Cardiac muscle cell (in vitro differentiated cells and primary cell): ENCODE measurements around the gene TMSB10. TPM values are rescaled to one million over a fixed set of nuclear protein-coding genes. Genes with fewer than 3 reads are reported as not detected.

ENCODE experiments used
- DNase-seq, 2 donors: peaks; one replicate each; pipeline versions ENCODE4 v3.0.0 to v3.0.0-alpha.2; 2010 to 2017; ENCODE audit warnings: low read depth in 1 of 2, low spot score in 1 of 2
- H3K27ac ChIP-seq: fragments of 200-600 bp; sonication (generic); 2 replicates; pipeline ENCODE4 v1.5.1; 2016
- H3K27me3 ChIP-seq: fragments of 200-600 bp; sonication (generic); 2 replicates; pipeline ENCODE4 v1.6.0; 2016; ENCODE audit warnings: control low read depth
- H3K36me3 ChIP-seq: fragments of 200-600 bp; sonication (generic); 2 replicates; pipeline ENCODE4 v1.5.1; 2016; ENCODE audit warnings: control low read depth
- H3K4me1 ChIP-seq: fragments of 200-600 bp; sonication (generic); 2 replicates; pipeline ENCODE4 v1.8.1; 2017; ENCODE audit warnings: low read depth, mild to moderate bottlenecking, mixed run types
- H3K4me3 ChIP-seq: fragments of 200-600 bp; sonication (generic); 2 replicates; pipeline ENCODE4 v1.5.1; 2016; ENCODE audit warnings: mild to moderate bottlenecking
- H3K9me3 ChIP-seq: fragments of 200-600 bp; sonication (generic); 2 replicates; pipeline ENCODE4 v1.5.1; 2017; ENCODE audit warnings: low read depth, mild to moderate bottlenecking, control low read depth
- polyA plus RNA-seq: library from polyadenylated mRNA; unstranded; fragments of >200 nt; fragmentation: Nextera tagmentation; extraction: Ambion mirVana; gene quantifications from 2 replicates; pipeline ENCODE4 v1.2.1, GENCODE V29; 2016
- total RNA-seq: library from RNA; depleted of rRNA; stranded (reverse); fragments of >200 nt; gene quantifications from 2 replicates; pipeline ENCODE4 v1.2.3, GENCODE V29; 2016
- TF ChIP-seq, protein P1 (sequence below): IDR thresholded peaks from 2 replicates; pipeline ENCODE4 v1.5.1; 2012; ENCODE audit warnings: low read depth, mild to moderate bottlenecking, low read length

TMSB10 gene
- total and polyA plus RNA-seq, 2 experiments from 2014 or later = 1,175 to 1,740 TPM

DNA sequence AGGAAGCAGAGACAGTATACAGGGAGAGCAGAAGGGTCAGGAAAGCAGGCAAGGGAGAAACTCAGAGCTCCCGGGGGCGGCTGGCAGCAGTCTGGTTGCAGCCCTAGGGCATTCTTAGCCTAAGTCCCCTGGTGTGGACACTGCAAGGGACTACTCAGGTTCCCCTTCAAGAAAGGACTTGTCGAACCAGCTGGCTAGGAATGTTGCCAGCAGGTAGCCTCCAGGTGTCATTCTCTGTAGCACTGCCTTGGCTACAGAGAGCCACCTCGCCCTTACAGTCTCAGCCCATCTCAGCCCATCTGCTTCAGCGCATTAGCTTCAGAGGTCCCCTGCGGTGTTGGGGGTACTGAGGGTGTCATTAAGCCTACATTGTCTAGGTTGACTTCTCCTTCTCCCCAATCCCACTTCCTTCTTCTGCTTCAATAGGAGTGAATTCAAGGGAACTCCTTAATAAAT is 11.3 kb upstream of the TMSB10 start:
- no peaks in the 10 kb centered on the region for H3K36me3 ChIP-seq
- H3K9me3 ChIP-seq = no peaks in the 10 kb centered on the region
- H3K4me3 ChIP-seq = no peak overlapping the region
- TF ChIP-seq, protein P1, sequence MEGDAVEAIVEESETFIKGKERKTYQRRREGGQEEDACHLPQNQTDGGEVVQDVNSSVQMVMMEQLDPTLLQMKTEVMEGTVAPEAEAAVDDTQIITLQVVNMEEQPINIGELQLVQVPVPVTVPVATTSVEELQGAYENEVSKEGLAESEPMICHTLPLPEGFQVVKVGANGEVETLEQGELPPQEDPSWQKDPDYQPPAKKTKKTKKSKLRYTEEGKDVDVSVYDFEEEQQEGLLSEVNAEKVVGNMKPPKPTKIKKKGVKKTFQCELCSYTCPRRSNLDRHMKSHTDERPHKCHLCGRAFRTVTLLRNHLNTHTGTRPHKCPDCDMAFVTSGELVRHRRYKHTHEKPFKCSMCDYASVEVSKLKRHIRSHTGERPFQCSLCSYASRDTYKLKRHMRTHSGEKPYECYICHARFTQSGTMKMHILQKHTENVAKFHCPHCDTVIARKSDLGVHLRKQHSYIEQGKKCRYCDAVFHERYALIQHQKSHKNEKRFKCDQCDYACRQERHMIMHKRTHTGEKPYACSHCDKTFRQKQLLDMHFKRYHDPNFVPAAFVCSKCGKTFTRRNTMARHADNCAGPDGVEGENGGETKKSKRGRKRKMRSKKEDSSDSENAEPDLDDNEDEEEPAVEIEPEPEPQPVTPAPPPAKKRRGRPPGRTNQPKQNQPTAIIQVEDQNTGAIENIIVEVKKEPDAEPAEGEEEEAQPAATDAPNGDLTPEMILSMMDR = no peak
- no peak overlapping the region for H3K27ac ChIP-seq
- no peaks in the 10 kb centered on the region for H3K4me1 ChIP-seq
- H3K27me3 ChIP-seq = no peaks in the 10 kb centered on the region
- no peak for DNase-seq

DNA sequence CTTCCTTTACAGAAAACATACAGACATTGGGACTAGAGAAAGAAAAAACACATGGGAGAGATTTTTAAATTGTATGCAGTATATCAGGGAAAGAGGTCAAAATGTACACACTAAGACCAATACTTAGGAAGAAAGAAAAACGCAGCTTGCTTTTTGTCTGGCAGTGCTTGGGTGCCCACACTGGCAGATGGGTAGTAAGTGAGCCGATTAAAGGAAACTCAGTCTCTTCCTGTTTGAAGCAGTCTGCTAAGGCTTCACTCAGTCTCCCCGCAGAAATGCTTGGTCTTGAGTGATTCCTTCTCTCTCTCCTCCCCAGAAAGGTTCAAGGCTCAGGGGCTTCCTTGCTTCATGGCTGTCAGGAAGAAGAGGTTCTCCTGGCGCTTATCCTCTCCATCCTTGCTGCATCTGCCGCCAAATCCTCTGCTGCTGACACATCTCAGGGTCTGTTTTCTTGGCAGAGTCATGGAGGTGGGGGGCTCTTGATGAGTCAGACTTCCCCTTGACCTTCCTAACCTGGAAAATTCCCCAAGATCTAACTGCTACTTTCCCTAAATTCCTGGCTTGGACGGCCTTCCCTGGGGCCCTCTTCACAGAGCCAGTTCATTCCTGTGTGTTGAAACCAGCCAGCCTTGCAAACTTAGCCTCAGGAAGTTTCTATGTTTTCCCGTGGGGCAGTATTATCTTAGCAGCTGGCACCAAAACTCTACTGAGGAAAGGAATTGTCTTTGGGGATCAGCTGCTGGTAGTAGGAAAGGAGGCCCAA is 10.5 kb upstream of the TMSB10 start:
- no peaks in the 10 kb centered on the region for H3K9me3 ChIP-seq
- H3K4me3 ChIP-seq = no peak overlapping the region
- H3K27ac ChIP-seq = no peak overlapping the region
- TF ChIP-seq, protein P1 = no peak
- H3K4me1 ChIP-seq = no peaks in the 10 kb centered on the region
- H3K27me3 ChIP-seq = no peaks in the 10 kb centered on the region
- peak in 1 of 2 donors; percentile 89 for DNase-seq
- H3K36me3 ChIP-seq = no peaks in the 10 kb centered on the region

DNA sequence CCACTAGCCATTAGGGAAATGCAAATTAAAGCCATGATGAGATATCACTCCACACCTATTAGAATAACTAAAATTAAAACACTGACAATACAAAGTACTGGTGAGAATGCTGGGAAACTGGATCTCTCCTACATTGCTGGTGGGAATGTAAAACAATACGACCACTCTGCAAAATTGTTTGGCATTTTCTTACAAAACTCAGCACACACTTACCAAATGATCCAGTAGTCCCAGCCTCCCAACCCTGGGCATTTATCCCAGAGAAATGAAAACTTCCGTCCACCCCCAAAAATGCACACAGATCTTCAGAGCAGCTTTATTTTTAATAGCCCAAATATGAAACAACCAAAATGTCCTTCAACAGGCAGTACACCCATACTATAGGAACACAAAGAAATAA is 8.9 kb upstream of the TMSB10 start:
- Histone ChIP-seq H3K27ac (no peak overlapping the region), H3K4me1 (no peaks in the 10 kb centered on the region), H3K36me3 (no peaks in the 10 kb centered on the region), H3K9me3 (no peaks in the 10 kb centered on the region), H3K4me3 (no peak overlapping the region), H3K27me3 (no peaks in the 10 kb centered on the region)
- TF ChIP-seq, protein P1 = no peak
- DNase-seq = no peak

DNA sequence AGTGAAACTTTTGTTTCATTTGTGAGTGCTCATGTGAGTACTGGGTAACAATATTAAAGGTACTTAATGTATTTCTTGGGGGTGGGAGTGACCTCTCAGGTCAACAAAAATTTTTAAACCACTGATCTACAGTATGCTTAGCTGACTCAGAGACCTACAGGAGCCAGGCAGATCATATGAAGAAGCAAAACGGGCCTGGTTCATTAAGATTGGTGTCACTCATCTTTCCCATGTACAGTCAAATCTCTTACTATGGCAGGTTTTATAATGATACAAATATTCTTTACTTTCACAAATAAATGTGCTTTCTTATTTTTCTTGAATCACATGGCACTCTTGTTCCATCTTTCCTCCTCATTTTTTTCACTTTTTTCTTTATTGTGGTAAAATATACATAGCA is 7.7 kb upstream of the TMSB10 start:
- no peak for DNase-seq
- no peaks in the 10 kb centered on the region for H3K27me3 ChIP-seq
- H3K36me3 ChIP-seq = no peaks in the 10 kb centered on the region
- H3K4me3 ChIP-seq = no peak overlapping the region
- H3K27ac ChIP-seq = no peak overlapping the region
- H3K9me3 ChIP-seq = no peaks in the 10 kb centered on the region
- no peaks in the 10 kb centered on the region for H3K4me1 ChIP-seq
- TF ChIP-seq, protein P1 = no peak

DNA sequence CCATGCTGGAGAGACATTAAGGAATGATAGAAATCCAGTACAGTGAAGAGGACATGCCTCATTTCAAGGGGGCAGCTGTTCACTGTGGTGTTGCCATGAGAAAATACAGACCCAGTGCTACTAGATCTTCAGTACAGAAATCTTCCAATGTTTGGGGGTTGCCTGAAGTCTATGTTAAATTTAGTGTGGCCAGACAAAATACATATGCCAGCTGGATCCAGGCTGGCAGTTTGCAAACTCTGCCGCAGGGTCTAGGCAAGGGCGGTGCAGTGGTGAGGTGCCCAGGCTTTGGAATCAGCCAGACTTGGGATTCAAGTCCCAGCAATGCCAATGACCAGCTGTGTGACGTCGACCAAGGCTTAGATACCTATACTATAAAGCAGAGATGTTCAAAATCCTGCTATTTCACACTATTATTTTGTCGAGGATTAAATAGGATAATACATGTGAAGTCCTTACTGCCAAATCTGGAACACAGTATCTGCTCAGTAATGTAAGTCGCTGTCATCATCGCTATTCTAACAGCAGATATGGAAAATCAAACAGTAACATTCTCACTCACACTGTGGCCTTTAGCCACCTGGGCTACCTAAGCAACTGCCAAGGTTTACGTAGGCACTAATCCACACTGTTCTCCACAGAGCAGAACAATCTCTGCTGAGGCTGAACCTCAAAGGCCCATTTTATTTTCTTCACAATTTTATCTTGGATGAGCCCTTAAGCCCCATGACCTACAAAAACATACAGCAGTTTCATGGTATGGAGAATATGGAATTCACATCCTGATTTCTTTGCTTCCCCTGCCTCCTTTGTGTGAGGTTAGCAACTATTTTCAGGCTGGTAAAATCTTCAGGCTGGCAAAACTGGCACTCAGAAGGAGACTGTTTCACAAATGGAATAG is 5.9 kb upstream of the TMSB10 start:
- H3K36me3 ChIP-seq = no peaks in the 10 kb centered on the region
- H3K4me1 ChIP-seq = no peaks in the 10 kb centered on the region
- H3K9me3 ChIP-seq = no peaks in the 10 kb centered on the region
- H3K4me3 ChIP-seq = no peak overlapping the region
- DNase-seq = no peak
- H3K27ac ChIP-seq = no peak overlapping the region
- no peaks in the 10 kb centered on the region for H3K27me3 ChIP-seq
- TF ChIP-seq, protein P1 = no peak
